HCT116 (cell line): Measurements from ENCODE around the gene GAL3ST2. TPM values are rescaled to one million over a fixed set of nuclear protein-coding genes. Genes with fewer than 3 reads are reported as not detected.

Experiments used
- ATAC-seq: fragments of 200-7000 bp; cut with Tn5 transposase; 2 replicates; pipeline ENCODE4 v1.9.1; 2020; ENCODE audit warnings: mild to moderate bottlenecking, moderate library complexity
- BruUV-seq: library from RNA; stranded (reverse); fragments of 400-500 nt; replicated peaks from 2 replicates; lab custom pipeline; 2021; lab: Mats Ljungman, UMichigan
- CTCF ChIA-PET: fragments of 300-600 bp; sonication (Branson Sonifier 250); formaldehyde crosslinking; loops from one replicate; lab custom pipeline; 2021; ENCODE audit warnings: antibody characterized with exemption; lab: Charles Lee
- POLR2A ChIA-PET: fragments of 300-600, 350-600 bp; sonication (Branson Sonifier 250); formaldehyde crosslinking; loops from one replicate; lab custom pipeline; 2021; ENCODE audit warnings: antibody characterized with exemption; lab: Charles Lee
- RAD21 ChIA-PET, 2 experiments: fragments of 300-600 bp; sonication (Branson Sonifier 250); formaldehyde crosslinking; loops; one replicate each; lab custom pipeline; 2023; ENCODE audit warnings: low total read pairs in 2 of 2; ENCODE audit not compliant: uncharacterized antibody in 2 of 2, unreplicated experiment in 2 of 2, low non-redundant PET in 1 of 2; lab: Charles Lee
- DNase-seq: peaks from one replicate; pipeline ENCODE4 v3.0.0-alpha.2; 2010; ENCODE audit warnings: low read depth, low spot score
- H2AFZ ChIP-seq: fragments of 200-600 bp; shearing (Covaris generic), sonication (generic); 2 replicates; pipeline ENCODE4 v1.6.1; 2017; ENCODE audit warnings: low read depth, mixed run types, mixed read lengths, antibody characterized with exemption, low read length; ENCODE audit not compliant: poor library complexity, severe bottlenecking
- H3K27ac ChIP-seq: 2 replicates; pipeline ENCODE4 v1.5.1; 2012; ENCODE audit warnings: low read depth, low read length
- H3K27me3 ChIP-seq: fragments of 200-600 bp; sonication (generic); 2 replicates; pipeline ENCODE4 v1.6.1; 2016; ENCODE audit warnings: mixed run types, low read length, mixed read lengths; ENCODE audit not compliant: insufficient read depth
- H3K36me3 ChIP-seq, 2 experiments: fragments of 200-500 bp in 1 of 2; fragments of 200-600 bp in 1 of 2; sonication (Bioruptor generic) in 1 of 2; sonication (generic) in 1 of 2; 2 replicates each; pipeline versions ENCODE4 v1.5.1 to v1.6.1; 2014 to 2016; ENCODE audit warnings: low read length in 2 of 2, inconsistent platforms in 1 of 2, mixed read lengths in 1 of 2, mixed run types in 1 of 2; ENCODE audit not compliant: insufficient read depth in 2 of 2, control insufficient read depth in 1 of 2
- H3K4me1 ChIP-seq, 2 experiments: fragments of 200-600 bp in 1 of 2; sonication (generic) in 1 of 2; 2 replicates each; pipeline versions ENCODE4 v1.5.1 to v1.6.1; 2012 to 2017; ENCODE audit warnings: low read length in 2 of 2, inconsistent platforms in 1 of 2, mild to moderate bottlenecking in 1 of 2, mixed read lengths in 1 of 2, mixed run types in 1 of 2, moderate library complexity in 1 of 2; ENCODE audit not compliant: insufficient read depth in 2 of 2, control insufficient read depth in 1 of 2
- H3K4me2 ChIP-seq: fragments of 200-600 bp; sonication (generic); 2 replicates; pipeline ENCODE4 v1.6.1; 2017; ENCODE audit warnings: mixed run types, low read length, mixed read lengths
- H3K4me3 ChIP-seq, 2 experiments: fragments of 200-600 bp in 1 of 2; sonication (generic) in 1 of 2; replicated peaks in 1 of 2; 2 replicates each; pipeline ENCODE4 v1.5.1; 2011 to 2016; ENCODE audit warnings: low read length in 2 of 2, control low read depth in 1 of 2, low read depth in 1 of 2, mild to moderate bottlenecking in 1 of 2, mixed read lengths in 1 of 2, mixed run types in 1 of 2
- H3K79me2 ChIP-seq: fragments of 200-600 bp; sonication (generic); 2 replicates; pipeline ENCODE4 v1.6.1; 2017; ENCODE audit warnings: mild to moderate bottlenecking, mixed run types, low read length, moderate library complexity, mixed read lengths; ENCODE audit not compliant: insufficient read depth
- H3K9ac ChIP-seq: fragments of 200-600 bp; sonication (generic); 2 replicates; pipeline ENCODE4 v1.6.1; 2016; ENCODE audit warnings: low read length, mixed read lengths
- H3K9me2 ChIP-seq: fragments of 200-600 bp; sonication (generic), shearing (Covaris generic); 2 replicates; pipeline ENCODE4 v1.6.1; 2017; ENCODE audit warnings: mixed run types, mild to moderate bottlenecking, moderate library complexity; ENCODE audit not compliant: insufficient read depth
- H3K9me3 ChIP-seq, 2 experiments: fragments of 200-500 bp in 1 of 2; fragments of 200-600 bp in 1 of 2; sonication (Bioruptor generic) in 1 of 2; sonication (generic) in 1 of 2; 2 replicates each; pipeline ENCODE4 v1.6.1; 2014 to 2017; ENCODE audit warnings: low read length in 2 of 2, mixed read lengths in 2 of 2, inconsistent platforms in 1 of 2, low read depth in 1 of 2, mild to moderate bottlenecking in 1 of 2, mixed run types in 1 of 2, moderate library complexity in 1 of 2; ENCODE audit not compliant: control insufficient read depth in 1 of 2, insufficient read depth in 1 of 2
- H4K20me1 ChIP-seq: fragments of 200-600 bp; sonication (generic), shearing (Covaris generic); 2 replicates; pipeline ENCODE4 v1.6.1; 2017; ENCODE audit warnings: mixed run types, mild to moderate bottlenecking, moderate library complexity; ENCODE audit not compliant: insufficient read depth
- CBX3 ChIP-seq: IDR thresholded peaks from 2 replicates; pipeline ENCODE4 v1.6.1; 2012; ENCODE audit warnings: low read depth
- CEBPB ChIP-seq: IDR thresholded peaks from 2 replicates; pipeline ENCODE4 v1.6.1; 2012; ENCODE audit warnings: low read depth
- EGR1 ChIP-seq: IDR thresholded peaks from 2 replicates; pipeline ENCODE4 v1.6.1; 2012; ENCODE audit warnings: low read depth
- ELF1 ChIP-seq: IDR thresholded peaks from 2 replicates; pipeline ENCODE4 v1.6.1; 2012; ENCODE audit warnings: low read depth, borderline replicate concordance
- EZH2 ChIP-seq: fragments of 200-600 bp; sonication (generic); IDR thresholded peaks from 2 replicates; pipeline ENCODE4 v1.6.1; 2017; ENCODE audit warnings: antibody characterized with exemption, mixed run types
- EZH2phosphoT487 ChIP-seq: fragments of 200-600 bp; IDR thresholded peaks from 2 replicates; pipeline ENCODE4 v1.6.1; 2018; ENCODE audit warnings: antibody characterized with exemption, borderline replicate concordance
- JUND ChIP-seq: IDR thresholded peaks from 2 replicates; pipeline ENCODE4 v1.6.1; 2012
- MAX ChIP-seq: IDR thresholded peaks from 2 replicates; pipeline ENCODE4 v1.6.1; 2012
- POLR2AphosphoS5 ChIP-seq: IDR thresholded peaks from 2 replicates; pipeline ENCODE4 v1.6.1; 2011; ENCODE audit warnings: mild to moderate bottlenecking, low read depth, low read length, moderate library complexity
- SIN3A ChIP-seq: IDR thresholded peaks from 2 replicates; pipeline ENCODE4 v1.6.1; 2012; ENCODE audit warnings: low read depth
- SP1 ChIP-seq: IDR thresholded peaks from 2 replicates; pipeline ENCODE4 v1.6.1; 2012; ENCODE audit warnings: low read depth
- SRF ChIP-seq: IDR thresholded peaks from 2 replicates; pipeline ENCODE4 v1.6.1; 2012; ENCODE audit warnings: low read depth
- TCF7L2 ChIP-seq: IDR thresholded peaks from 2 replicates; pipeline ENCODE4 v1.7.0; 2011; ENCODE audit warnings: borderline replicate concordance, inconsistent platforms; ENCODE audit not compliant: insufficient read depth, insufficient read length; ENCODE audit errors: extremely low read depth
- ZFX ChIP-seq: fragments of 450-650 bp; IDR thresholded peaks from 2 replicates; pipeline ENCODE4 v1.6.1; 2017
- intact Hi-C: fragments of 100-400 bp; cut with micrococcal nuclease; formaldehyde crosslinking; loops from 2 replicates; pipeline ENCODE4 v1.10.0; 2022
- total RNA-seq: library from RNA; stranded (reverse); gene quantifications from one replicate; pipeline ENCODE4 v1.2.1, GENCODE V29; 2021; ENCODE audit not compliant: unreplicated experiment
- TF ChIP-seq, protein P1 (sequence below): IDR thresholded peaks from 2 replicates; pipeline ENCODE4 v1.6.1; 2012
- TF ChIP-seq, protein P2 (sequence below): IDR thresholded peaks from 2 replicates; pipeline ENCODE4 v1.6.1; 2011; ENCODE audit warnings: mild to moderate bottlenecking, low read length, moderate library complexity; ENCODE audit not compliant: insufficient replicate concordance; ENCODE audit errors: extremely low read depth

The GAL3ST2 gene
- total RNA-seq, 1 experiment from 2014 or later = 0.44 TPM

GRCh38 chr2:241739177-241739576 is 37.4 kb upstream of the GAL3ST2 start:
- H3K9me3 ChIP-seq = no peaks in the 10 kb centered on the region
- intact Hi-C loops = no loop called here
- H3K27ac ChIP-seq = no peak overlapping the region
- TF ChIP-seq EZH2 = no peak
- TF ChIP-seq POLR2AphosphoS5 = no peak
- no peak for TF ChIP-seq CEBPB
- TF ChIP-seq SP1 = no peak
- TF ChIP-seq, protein P1, sequence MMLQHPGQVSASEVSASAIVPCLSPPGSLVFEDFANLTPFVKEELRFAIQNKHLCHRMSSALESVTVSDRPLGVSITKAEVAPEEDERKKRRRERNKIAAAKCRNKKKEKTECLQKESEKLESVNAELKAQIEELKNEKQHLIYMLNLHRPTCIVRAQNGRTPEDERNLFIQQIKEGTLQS = no peak
- TF ChIP-seq ELF1 = no peak
- TF ChIP-seq JUND = no peak
- no peak for TF ChIP-seq TCF7L2
- no peak for TF ChIP-seq EZH2phosphoT487
- no peak for TF ChIP-seq SIN3A
- TF ChIP-seq SRF = no peak
- TF ChIP-seq ZFX = no peak
- TF ChIP-seq CBX3 = no peak
- TF ChIP-seq, protein P2, sequence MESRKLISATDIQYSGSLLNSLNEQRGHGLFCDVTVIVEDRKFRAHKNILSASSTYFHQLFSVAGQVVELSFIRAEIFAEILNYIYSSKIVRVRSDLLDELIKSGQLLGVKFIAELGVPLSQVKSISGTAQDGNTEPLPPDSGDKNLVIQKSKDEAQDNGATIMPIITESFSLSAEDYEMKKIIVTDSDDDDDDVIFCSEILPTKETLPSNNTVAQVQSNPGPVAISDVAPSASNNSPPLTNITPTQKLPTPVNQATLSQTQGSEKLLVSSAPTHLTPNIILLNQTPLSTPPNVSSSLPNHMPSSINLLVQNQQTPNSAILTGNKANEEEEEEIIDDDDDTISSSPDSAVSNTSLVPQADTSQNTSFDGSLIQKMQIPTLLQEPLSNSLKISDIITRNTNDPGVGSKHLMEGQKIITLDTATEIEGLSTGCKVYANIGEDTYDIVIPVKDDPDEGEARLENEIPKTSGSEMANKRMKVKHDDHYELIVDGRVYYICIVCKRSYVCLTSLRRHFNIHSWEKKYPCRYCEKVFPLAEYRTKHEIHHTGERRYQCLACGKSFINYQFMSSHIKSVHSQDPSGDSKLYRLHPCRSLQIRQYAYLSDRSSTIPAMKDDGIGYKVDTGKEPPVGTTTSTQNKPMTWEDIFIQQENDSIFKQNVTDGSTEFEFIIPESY = no peak
- TF ChIP-seq MAX = no peak
- TF ChIP-seq EGR1 = no peak
- TF ChIP-seq, all 23 proteins: peak for 0
- Histone ChIP-seq H2AFZ (no peak overlapping the region), H3K4me2 (no peak overlapping the region), H3K79me2 (no peaks in the 10 kb centered on the region; the same call in 1 of the 2 replicates), H3K27me3 (no peaks in the 10 kb centered on the region), H3K4me3 (no peak overlapping the region), H3K36me3 (peaks cover 0 to under 1% of the 10 kb centered on the region in 2 experiments; a peak in 1 of 4 replicates), H3K9me2 (no peaks in the 10 kb centered on the region), H4K20me1 (no peaks in the 10 kb centered on the region), H3K4me1 (peaks cover 9 to 15% of the 10 kb centered on the region in 2 experiments; a peak in 2 of 4 replicates), H3K9ac (no peak overlapping the region)
- BruUV-seq = no TSS peak
- ChIA-PET RAD21 (no interaction called here), POLR2A (interaction anchor here (0.5 kb wide), 1 partner anchor 21 kb away, joined by 4 read pairs; no protein-coding TSS in a partner anchor), CTCF (no interaction called here)
- DNase-seq (no peak), ATAC-seq (no peak)
